Measurements from ENCODE around the gene VTN. TPM values are rescaled to one million over a fixed set of nuclear protein-coding genes. Genes with fewer than 3 reads are reported as not detected.

VTN gene
- total and polyA plus RNA-seq, 3 donors from 2014 or later, result 6.5 to 57.9 (median 9.7) TPM

DNA sequence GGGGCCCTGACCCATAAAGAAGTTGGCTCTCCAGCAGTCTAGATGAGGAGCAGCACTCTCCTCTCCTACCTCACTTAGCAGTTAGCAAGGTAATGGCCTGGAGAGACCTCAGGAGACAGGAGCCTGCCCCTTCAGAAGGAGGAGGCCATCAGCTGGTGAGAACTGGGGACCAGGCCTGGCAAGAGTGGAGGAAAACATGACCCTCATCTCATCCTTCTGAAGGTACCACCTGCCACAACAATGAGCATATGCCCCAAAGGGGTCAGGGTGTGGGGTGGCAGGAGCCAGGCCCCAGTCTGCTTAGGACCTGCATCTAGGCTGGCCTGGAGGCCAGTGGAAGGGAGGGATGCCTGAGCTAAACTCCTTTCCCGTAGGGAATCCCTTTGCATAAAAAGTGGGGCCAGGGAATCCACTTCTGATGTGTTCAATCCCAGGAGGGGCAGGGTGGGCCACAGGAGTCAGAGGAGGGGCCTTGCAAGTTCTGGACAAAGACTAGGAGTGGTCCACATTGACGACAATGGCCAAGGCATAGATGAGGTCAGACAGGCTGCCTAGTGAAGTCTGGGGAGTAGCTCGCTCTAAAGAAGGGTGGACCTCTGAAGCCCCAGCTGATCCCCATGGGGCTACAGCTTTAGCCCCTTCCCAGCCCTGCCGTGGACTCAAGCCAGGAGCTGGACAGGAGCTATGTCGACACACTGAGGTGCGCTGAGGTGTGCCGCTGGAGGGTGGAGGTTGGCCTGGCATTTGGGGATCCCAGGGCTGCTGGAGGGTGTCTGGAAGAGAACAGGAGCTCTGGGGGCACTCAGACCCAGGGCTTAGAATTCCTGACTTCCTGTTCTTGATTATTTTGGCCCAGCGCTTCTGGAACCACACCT is 6.1 kb downstream of the VTN start:
- Histone ChIP-seq H3K27ac (no peak overlapping the region), H3K36me3 (ENCODE audit: low read depth, missing control alignments) (no peaks in the 10 kb centered on the region), H3K4me3 (no peak overlapping the region), H3K9me3 (no peaks in the 10 kb centered on the region), H3K4me1 (no peaks in the 10 kb centered on the region), H3K27me3 (no peaks in the 10 kb centered on the region)
- TF ChIP-seq, protein P1, sequence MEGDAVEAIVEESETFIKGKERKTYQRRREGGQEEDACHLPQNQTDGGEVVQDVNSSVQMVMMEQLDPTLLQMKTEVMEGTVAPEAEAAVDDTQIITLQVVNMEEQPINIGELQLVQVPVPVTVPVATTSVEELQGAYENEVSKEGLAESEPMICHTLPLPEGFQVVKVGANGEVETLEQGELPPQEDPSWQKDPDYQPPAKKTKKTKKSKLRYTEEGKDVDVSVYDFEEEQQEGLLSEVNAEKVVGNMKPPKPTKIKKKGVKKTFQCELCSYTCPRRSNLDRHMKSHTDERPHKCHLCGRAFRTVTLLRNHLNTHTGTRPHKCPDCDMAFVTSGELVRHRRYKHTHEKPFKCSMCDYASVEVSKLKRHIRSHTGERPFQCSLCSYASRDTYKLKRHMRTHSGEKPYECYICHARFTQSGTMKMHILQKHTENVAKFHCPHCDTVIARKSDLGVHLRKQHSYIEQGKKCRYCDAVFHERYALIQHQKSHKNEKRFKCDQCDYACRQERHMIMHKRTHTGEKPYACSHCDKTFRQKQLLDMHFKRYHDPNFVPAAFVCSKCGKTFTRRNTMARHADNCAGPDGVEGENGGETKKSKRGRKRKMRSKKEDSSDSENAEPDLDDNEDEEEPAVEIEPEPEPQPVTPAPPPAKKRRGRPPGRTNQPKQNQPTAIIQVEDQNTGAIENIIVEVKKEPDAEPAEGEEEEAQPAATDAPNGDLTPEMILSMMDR (IDR thresholded peaks at IDR 0.05), result no peak
- TF ChIP-seq POLR2A (IDR thresholded peaks at IDR 0.05), result no peak
- WGBS, 2 donors, result 81 to 94% methylated on average over 7 to 8 of the region's 8 CpGs
- DNase-seq, result no peak
- intact Hi-C loops (cut with DNase I; ENCODE audit: low total_unique reads), result no loop called here

DNA sequence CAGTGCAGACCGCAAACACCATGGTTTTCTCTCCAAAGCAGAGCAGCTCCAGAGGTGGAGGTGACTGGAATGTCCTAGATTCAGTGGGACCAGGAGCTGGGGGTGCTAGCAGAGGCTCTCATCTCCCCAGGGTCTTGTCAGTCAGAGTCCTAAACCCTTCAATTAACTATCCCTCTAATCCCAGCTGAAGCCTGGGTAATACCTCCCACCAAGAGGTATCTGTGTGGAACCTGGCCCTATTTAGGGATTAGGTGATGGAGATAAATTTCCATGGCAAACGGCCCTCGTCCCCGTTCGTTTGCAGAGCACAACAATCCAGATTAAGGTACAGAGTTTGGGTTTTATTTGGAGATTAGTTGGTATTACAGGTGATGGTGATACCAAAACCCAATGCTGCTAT is 6.9 kb downstream of the VTN start:
- intact Hi-C loops (cut with DNase I; ENCODE audit: low total_unique reads), result no loop called here
- Histone ChIP-seq H3K36me3 (ENCODE audit: low read depth, missing control alignments) (no peaks in the 10 kb centered on the region), H3K4me3 (no peak overlapping the region), H3K27me3 (no peaks in the 10 kb centered on the region), H3K4me1 (peaks cover 6% of the 10 kb centered on the region), H3K9me3 (no peaks in the 10 kb centered on the region), H3K27ac (no peak overlapping the region)
- WGBS, 2 donors, result 73 to 87% methylated on average over 5 of the region's 5 CpGs
- DNase-seq, result no peak
- TF ChIP-seq, protein P1 (IDR thresholded peaks at IDR 0.05), result no peak
- TF ChIP-seq POLR2A (IDR thresholded peaks at IDR 0.05), result no peak

DNA sequence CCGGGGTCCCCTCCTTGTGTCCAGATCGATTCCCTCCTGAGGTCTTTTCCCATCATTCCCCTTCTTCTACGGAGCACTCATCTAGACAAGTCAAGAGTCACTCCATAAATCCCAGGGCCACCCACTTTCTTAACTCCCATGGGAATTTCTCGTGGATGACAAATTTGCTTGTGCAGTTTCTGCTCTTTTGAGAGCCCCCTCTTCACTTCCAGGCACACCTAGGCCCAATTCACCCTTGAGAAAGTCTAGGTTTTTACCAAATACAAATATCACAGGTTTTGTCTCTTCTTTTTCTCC is 12.3 kb downstream of the VTN start:
- TF ChIP-seq POLR2A (IDR thresholded peaks at IDR 0.05), result no peak
- TF ChIP-seq, protein P1 (IDR thresholded peaks at IDR 0.05), result no peak
- peak overlapping the region; percentile 81 to 86 for H3K27ac ChIP-seq
- peak overlapping the region; percentile 100 for H3K4me3 ChIP-seq
- 2 to 4% methylated on average over 4 of the region's 4 CpGs for WGBS, 2 donors
- DNase-seq, result no peak
- no peaks in the 10 kb centered on the region for H3K36me3 ChIP-seq (ENCODE audit: low read depth, missing control alignments)
- no peaks in the 10 kb centered on the region for H3K27me3 ChIP-seq
- H3K4me1 ChIP-seq, result peaks cover 14% of the 10 kb centered on the region
- intact Hi-C loops (cut with DNase I; ENCODE audit: low total_unique reads), result no loop called here
- H3K9me3 ChIP-seq, result no peaks in the 10 kb centered on the region

DNA sequence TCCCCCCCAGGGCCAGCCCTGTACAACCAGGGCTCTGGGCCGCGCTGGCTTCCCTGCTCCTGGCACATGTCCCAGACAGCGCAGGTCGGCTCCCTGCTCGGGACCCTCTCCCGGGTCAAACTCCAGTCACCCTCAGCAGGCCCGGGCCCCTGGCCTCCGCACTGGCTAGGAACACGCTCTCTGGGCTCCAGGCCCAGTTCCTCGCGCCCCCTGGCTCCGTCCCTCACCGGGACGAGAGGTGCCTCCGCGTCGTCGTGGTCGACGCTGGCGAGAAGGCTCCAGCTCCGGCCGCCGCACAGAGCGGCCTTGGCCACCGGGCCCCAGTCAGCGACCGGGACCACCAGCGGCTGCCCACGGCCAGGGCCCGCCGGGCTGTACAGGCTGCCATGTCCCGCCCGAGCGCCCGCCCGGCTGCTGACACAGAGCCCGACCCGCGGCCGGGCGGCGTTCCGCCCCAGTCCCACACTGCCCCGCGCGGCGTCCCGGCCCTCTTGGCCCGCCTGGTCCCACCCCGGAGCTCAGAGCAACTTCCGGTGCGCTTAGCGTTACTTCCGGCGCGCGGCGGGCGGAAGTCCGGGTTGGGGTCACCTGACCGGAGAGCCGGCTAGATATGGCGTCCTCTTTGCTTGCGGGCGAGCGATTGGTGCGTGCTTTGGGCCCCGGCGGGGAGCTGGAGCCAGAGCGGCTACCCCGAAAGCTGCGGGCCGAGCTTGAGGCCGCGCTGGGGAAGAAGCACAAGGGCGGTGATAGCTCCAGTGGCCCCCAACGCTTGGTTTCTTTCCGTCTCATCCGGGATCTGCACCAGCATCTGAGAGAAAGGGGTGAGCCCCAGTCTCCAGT is 12.8 kb downstream of the VTN start, which contains the start of gene POLDIP2:
POLDIP2 (minus strand) TSS at position 467 of the 840 bp plus-strand sequence; CDS start at position 388, 79 bp downstream.
- Histone ChIP-seq H3K4me1 (peaks cover 14% of the 10 kb centered on the region), H3K36me3 (ENCODE audit: low read depth, missing control alignments) (no peaks in the 10 kb centered on the region), H3K4me3 (peak within 1 kb of the TSS; percentile 100), H3K9me3 (no peaks in the 10 kb centered on the region), H3K27ac (peak within 1 kb of the TSS; percentile 81 to 86), H3K27me3 (no peaks in the 10 kb centered on the region)
- DNase-seq, result peak; percentile 94
- intact Hi-C loops (cut with DNase I; ENCODE audit: low total_unique reads), result no loop called here
- WGBS, 2 donors, result 0% methylated on average over 15 to 56 of the region's 80 CpGs
- TF ChIP-seq, protein P1 (IDR thresholded peaks at IDR 0.05), result no peak
- peak; percentile 8 for TF ChIP-seq POLR2A (IDR thresholded peaks at IDR 0.05)
